PC-9 (cell line): ENCODE measurements around the gene ZNF638.

Source experiments
- CTCF ChIP-seq: fragments of 200-600 bp; sonication (generic); conservative IDR thresholded peaks from 2 replicates; pipeline ENCODE4 v1.6.1; 2017; ENCODE audit warnings: mixed run types, antibody characterized with exemption, mild to moderate bottlenecking, moderate library complexity
- EZH2 ChIP-seq: fragments of 200-600 bp; sonication (generic); IDR thresholded peaks from 2 replicates; pipeline ENCODE4 v1.8.0; 2017; ENCODE audit warnings: antibody characterized with exemption, low read depth

GRCh38 chr2:71466301-71467179 is 135.0 kb downstream of the ZNF638 start:
- TF ChIP-seq CTCF (no peak), EZH2 (no peak)
